Endothelial cell of umbilical vein (primary cell): Measurements from ENCODE around the gene RABEP2. TPM values are rescaled to one million over a fixed set of nuclear protein-coding genes. Genes with fewer than 3 reads are reported as not detected.

ENCODE experiments used
- BruUV-seq: library from RNA; stranded (reverse); fragments of 400-500 nt; replicated peaks from 2 replicates; lab custom pipeline; 2021; lab: Mats Ljungman, UMichigan
- CTCF ChIA-PET: fragments of 300-600, 350-600 bp; sonication (Branson Sonifier 250); formaldehyde crosslinking; loops from one replicate; lab custom pipeline; 2021; ENCODE audit warnings: antibody characterized with exemption, inconsistent platforms; lab: Charles Lee
- POLR2A ChIA-PET: fragments of 300-600, 350-600 bp; sonication (Branson Sonifier 250); formaldehyde crosslinking; loops from one replicate; lab custom pipeline; 2021; ENCODE audit warnings: antibody characterized with exemption, inconsistent platforms; lab: Charles Lee
- DNase-seq: peaks from one replicate; pipeline ENCODE4 v3.0.0-alpha.2; 2011; ENCODE audit warnings: low read depth, low spot score
- FAIRE-seq: peaks from 2 replicates; lab custom pipeline; 2011; peaks lifted over from hg19 to GRCh38; lab: Jason Lieb, UNC
- H2AFZ ChIP-seq: 2 replicates; pipeline ENCODE4 v1.6.0; 2012; ENCODE audit warnings: low read depth, low read length, control low read depth, inconsistent platforms
- H3K27ac ChIP-seq: 2 replicates; pipeline ENCODE4 v1.5.1; 2011; ENCODE audit warnings: low read depth, mild to moderate bottlenecking, control low read depth, low read length, moderate library complexity; ENCODE audit not compliant: insufficient read depth
- H3K27me3 ChIP-seq, 2 experiments: 2 replicates each; pipeline versions ENCODE4 v1.6.0 to v1.6.1; 2011; ENCODE audit warnings: low read length in 2 of 2, mixed read lengths in 1 of 2; ENCODE audit not compliant: control insufficient read depth in 2 of 2, insufficient read depth in 2 of 2
- H3K36me3 ChIP-seq, 2 experiments: 2 replicates in 1 of 2; 3 replicates in 1 of 2; pipeline ENCODE4 v1.5.1; 2011; ENCODE audit warnings: low read length in 2 of 2, mild to moderate bottlenecking in 1 of 2, moderate library complexity in 1 of 2; ENCODE audit not compliant: control insufficient read depth in 2 of 2, insufficient read depth in 2 of 2; ENCODE audit errors: extremely low read depth in 1 of 2
- H3K4me1 ChIP-seq: 3 replicates; pipeline ENCODE4 v1.5.1; 2011; ENCODE audit warnings: mild to moderate bottlenecking, low read length; ENCODE audit not compliant: control insufficient read depth, insufficient read depth; ENCODE audit errors: extremely low read depth
- H3K4me2 ChIP-seq: 2 replicates; pipeline ENCODE4 v1.6.1; 2011; ENCODE audit warnings: low read length, control low read depth, mixed read lengths; ENCODE audit not compliant: insufficient read depth
- H3K4me3 ChIP-seq, 3 experiments: fragments of 200-600 bp in 1 of 3; sonication (generic), shearing (Covaris generic) in 1 of 3; replicated peaks in 1 of 3; 2 replicates each; pipeline ENCODE4 v1.5.1; 2011 to 2016; ENCODE audit warnings: control low read depth in 3 of 3, low read length in 3 of 3, mild to moderate bottlenecking in 2 of 3, inconsistent platforms in 1 of 3, low read depth in 1 of 3, moderate library complexity in 1 of 3; ENCODE audit not compliant: insufficient read depth in 1 of 3
- H3K79me2 ChIP-seq: 2 replicates; pipeline ENCODE4 v1.6.0; 2012; ENCODE audit warnings: low read length, inconsistent platforms; ENCODE audit not compliant: control insufficient read depth, insufficient read depth
- H3K9ac ChIP-seq: replicated peaks from 2 replicates; pipeline ENCODE3; 2011; ENCODE audit warnings: low read length, control low read depth; ENCODE audit not compliant: insufficient read depth; ENCODE audit errors: extremely low read depth
- H3K9me1 ChIP-seq: replicated peaks from 3 replicates; pipeline ENCODE4 v1.6.0; 2011; ENCODE audit warnings: mild to moderate bottlenecking, low read length; ENCODE audit not compliant: control insufficient read depth, insufficient read depth; ENCODE audit errors: extremely low read depth
- H3K9me3 ChIP-seq: replicated peaks from 2 replicates; pipeline ENCODE4 v1.5.1; 2012; ENCODE audit warnings: low read length, inconsistent platforms; ENCODE audit not compliant: control insufficient read depth, insufficient read depth
- H4K20me1 ChIP-seq: replicated peaks from 2 replicates; pipeline ENCODE3; 2011; ENCODE audit warnings: mild to moderate bottlenecking, low read length; ENCODE audit not compliant: control insufficient read depth, insufficient read depth; ENCODE audit errors: extremely low read depth
- CTCF ChIP-seq, 2 donors: IDR thresholded peaks; 1 replicate in 1 of 2; 2 replicates in 1 of 2; pipeline ENCODE4 v1.5.1; 2011; ENCODE audit warnings: low read length in 2 of 2, mild to moderate bottlenecking in 2 of 2, moderate library complexity in 2 of 2, control low read depth in 1 of 2, inconsistent platforms in 1 of 2, low read depth in 1 of 2; ENCODE audit not compliant: insufficient read depth in 1 of 2; ENCODE audit errors: extremely low read depth in 1 of 2
- EZH2 ChIP-seq: IDR thresholded peaks from 2 replicates; pipeline ENCODE4 v1.6.1; 2012; ENCODE audit warnings: borderline replicate concordance, low read depth, mild to moderate bottlenecking, moderate library complexity, low read length, inconsistent platforms; ENCODE audit not compliant: severe bottlenecking
- FOS ChIP-seq: IDR thresholded peaks from 2 replicates; pipeline ENCODE4 v1.6.1; 2011; ENCODE audit warnings: mild to moderate bottlenecking, low read length, moderate library complexity, borderline replicate concordance; ENCODE audit not compliant: insufficient read depth
- JUN ChIP-seq: IDR thresholded peaks from 2 replicates; pipeline ENCODE4 v1.6.1; 2011; ENCODE audit warnings: borderline replicate concordance, low read depth; ENCODE audit not compliant: insufficient read length, insufficient read depth
- MYC ChIP-seq: IDR thresholded peaks from one replicate; pipeline ENCODE4 v1.6.1; 2011; ENCODE audit warnings: mild to moderate bottlenecking, low read depth, low read length
- POLR2A ChIP-seq: IDR thresholded peaks from 2 replicates; pipeline ENCODE4 v1.6.1; 2012; ENCODE audit warnings: low read depth, mild to moderate bottlenecking, control low read depth, low read length
- dilution Hi-C: fragments of 300-500 bp; cut with MboI; formaldehyde crosslinking; loops from one replicate; pipeline ENCODE4 v1.15.0; 2019; ENCODE audit warnings: low sequenced_read_pairs; ENCODE audit not compliant: extremely low pct_ligation_motif_present
- intact Hi-C: fragments of 100-400 bp; cut with micrococcal nuclease; formaldehyde crosslinking; loops from one replicate; pipeline ENCODE4 v1.10.0; 2022
- polyA plus RNA-seq, 4 experiments: library from polyadenylated mRNA; depleted of rRNA in 3 of 4; stranded (reverse) in 3 of 4; unstranded in 1 of 4; fragments of >200 nt; gene quantifications; 2 replicates each; pipeline versions ENCODE4 v1.2.1 to v1.2.3, GENCODE V29; 2011 to 2012; ENCODE audit warnings: missing spikeins in 1 of 4
- total RNA-seq: library from RNA; stranded (reverse); gene quantifications from 2 replicates; pipeline ENCODE4 v1.2.3, GENCODE V29; 2021
- TF ChIP-seq, protein P1 (sequence below): IDR thresholded peaks from 2 replicates; pipeline ENCODE4 v1.6.1; 2011; ENCODE audit not compliant: insufficient read depth, insufficient read length

Gene RABEP2
- total and polyA plus RNA-seq, 2 donors (not counting 3 experiments of a cell fraction or from before 2014, with no cell fraction given), result 25.9 to 37.4 TPM

- Histone ChIP-seq H3K79me2 (peaks cover 6% of the 10 kb centered on the region), H4K20me1 (no peaks in the 10 kb centered on the region), H3K4me3 (no peak overlapping the region), H3K27me3 (no peaks in the 10 kb centered on the region), H3K9me1 (no peaks in the 10 kb centered on the region), H3K27ac (no peak overlapping the region), H3K36me3 (no peaks in the 10 kb centered on the region), H3K9me3 (no peaks in the 10 kb centered on the region), H3K4me1 (peaks cover 6% of the 10 kb centered on the region), H2AFZ (no peak overlapping the region), H3K4me2 (no peak overlapping the region), H3K9ac (no peak overlapping the region)
- FAIRE-seq (no peak), DNase-seq (no peak)
- TF ChIP-seq CTCF (IDR thresholded peaks at IDR 0.05; ENCODE audit: extremely low read depth in 1 of 2, insufficient read depth in 1 of 2, low read depth in 1 of 2, low read length in 2 of 2) (no peak), FOS (no peak), MYC (no peak), JUN (no peak), POLR2A (no peak), EZH2 (no peak)
- TF ChIP-seq, protein P1, sequence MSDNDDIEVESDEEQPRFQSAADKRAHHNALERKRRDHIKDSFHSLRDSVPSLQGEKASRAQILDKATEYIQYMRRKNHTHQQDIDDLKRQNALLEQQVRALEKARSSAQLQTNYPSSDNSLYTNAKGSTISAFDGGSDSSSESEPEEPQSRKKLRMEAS, result no peak
- ChIA-PET CTCF (no interaction called here), POLR2A (no interaction called here)
- intact Hi-C loops, result no loop called here
- no TSS peak for BruUV-seq
- dilution Hi-C loops, result no loop called here
Observed at GRCh38 chr16:28946681-28947080, 21.6 kb upstream of the RABEP2 start.
